Mucosa of descending colon (tissue), 3 donors: ENCODE measurements around the gene NUDT2. TPM values are rescaled to one million over a fixed set of nuclear protein-coding genes. Genes with fewer than 3 reads are reported as not detected.
A peak's percentile ranks its signal among the peaks of the same experiment; 100 is the strongest.

Source experiments
- ATAC-seq: fragments of 200-7000 bp; cut with Tn5 transposase; one replicate; pipeline ENCODE4 v1.9.1; 2020; ENCODE audit warnings: mild to moderate bottlenecking, moderate library complexity
- DNase-seq, 3 donors: peaks; one replicate each; pipeline ENCODE4 v3.0.0-alpha.2; 2020
- H3K36me3 ChIP-seq: fragments of 200-600 bp; one replicate; pipeline ENCODE4 v1.8.0; 2021; ENCODE audit warnings: low read depth, mild to moderate bottlenecking
- H3K4me1 ChIP-seq: fragments of 200-600 bp; one replicate; pipeline ENCODE4 v1.8.0; 2021; ENCODE audit warnings: low read depth, mild to moderate bottlenecking
- H3K4me3 ChIP-seq: fragments of 200-600 bp; one replicate; pipeline ENCODE4 v1.8.0; 2021; ENCODE audit warnings: mild to moderate bottlenecking
- H3K9me3 ChIP-seq: fragments of 200-600 bp; one replicate; pipeline ENCODE4 v1.8.0; 2021; ENCODE audit warnings: mild to moderate bottlenecking
- intact Hi-C, 2 donors: fragments of 100-400 bp; cut with DNase I in 1 of 2; cut with micrococcal nuclease in 1 of 2; formaldehyde crosslinking; loops; one replicate each; pipeline versions ENCODE4 v1.11.0 to v1.11.1; 2022; cut with DNase I, micrococcal nuclease
- total RNA-seq, 3 donors: library from RNA; stranded (reverse); fragmentation: NEBNext Ultra II Directional in 2 of 3; extraction: Animal tissue kit (Norgen Biotek cat#: 25700) in 2 of 3; gene quantifications; one replicate each; pipeline versions ENCODE4 v1.2.1 to v1.2.4, GENCODE V29; 2021 to 2023
- TF ChIP-seq, protein P1 (sequence below): fragments of 200-600 bp; IDR thresholded peaks from one replicate; pipeline ENCODE4 v1.8.0; 2022; ENCODE audit warnings: antibody characterized with exemption, mild to moderate bottlenecking
- donor health status: DM: no; HTN: no; CAD: no; lungs with moderate emphysema.
- donor health status: DM: no; HTN: no; CAD: no.
- donor health status: DM: no; HTN: yes; CAD: no.

Gene NUDT2
- total RNA-seq, 3 donors from 2014 or later, result 14.9 to 19.9 (median 17.2) TPM

DNA sequence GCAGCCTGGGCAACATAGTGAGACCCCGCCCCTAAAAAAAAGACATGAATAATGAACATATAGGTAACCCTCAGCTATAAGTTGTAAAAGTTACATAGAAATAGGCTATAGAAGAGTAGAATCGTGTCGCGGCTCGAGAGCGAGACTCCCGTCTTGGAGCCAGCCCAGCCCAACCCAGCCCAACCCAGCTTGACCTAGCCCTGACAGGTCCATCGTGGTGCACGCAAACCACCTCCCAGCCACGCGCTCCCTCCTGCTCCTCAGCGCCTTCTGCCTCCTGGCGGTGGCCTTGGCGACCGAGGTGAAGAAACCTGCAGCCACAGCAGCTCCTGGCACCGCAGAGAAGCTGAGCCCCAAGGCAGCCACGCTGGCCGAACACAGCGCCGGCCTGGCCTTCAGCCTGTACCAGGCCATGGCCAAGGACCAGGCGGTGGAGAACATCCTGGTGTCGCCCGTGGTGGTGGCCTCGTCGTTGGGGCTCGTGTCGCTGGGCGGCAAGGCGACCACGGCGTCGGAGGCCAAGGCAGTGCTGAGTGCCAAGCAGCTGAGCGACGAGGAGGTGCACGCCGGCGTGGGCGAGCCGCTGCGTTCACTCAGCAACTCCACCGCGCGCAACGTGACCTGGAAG, 11.1 kb upstream of the NUDT2 start:
- no peak for ATAC-seq
- TF ChIP-seq, protein P1, sequence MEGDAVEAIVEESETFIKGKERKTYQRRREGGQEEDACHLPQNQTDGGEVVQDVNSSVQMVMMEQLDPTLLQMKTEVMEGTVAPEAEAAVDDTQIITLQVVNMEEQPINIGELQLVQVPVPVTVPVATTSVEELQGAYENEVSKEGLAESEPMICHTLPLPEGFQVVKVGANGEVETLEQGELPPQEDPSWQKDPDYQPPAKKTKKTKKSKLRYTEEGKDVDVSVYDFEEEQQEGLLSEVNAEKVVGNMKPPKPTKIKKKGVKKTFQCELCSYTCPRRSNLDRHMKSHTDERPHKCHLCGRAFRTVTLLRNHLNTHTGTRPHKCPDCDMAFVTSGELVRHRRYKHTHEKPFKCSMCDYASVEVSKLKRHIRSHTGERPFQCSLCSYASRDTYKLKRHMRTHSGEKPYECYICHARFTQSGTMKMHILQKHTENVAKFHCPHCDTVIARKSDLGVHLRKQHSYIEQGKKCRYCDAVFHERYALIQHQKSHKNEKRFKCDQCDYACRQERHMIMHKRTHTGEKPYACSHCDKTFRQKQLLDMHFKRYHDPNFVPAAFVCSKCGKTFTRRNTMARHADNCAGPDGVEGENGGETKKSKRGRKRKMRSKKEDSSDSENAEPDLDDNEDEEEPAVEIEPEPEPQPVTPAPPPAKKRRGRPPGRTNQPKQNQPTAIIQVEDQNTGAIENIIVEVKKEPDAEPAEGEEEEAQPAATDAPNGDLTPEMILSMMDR, result no peak
- no peak overlapping the region for H3K4me3 ChIP-seq
- DNase-seq, result peak in 1 of 3 donors; percentile 44
- H3K4me1 ChIP-seq, result no peaks in the 10 kb centered on the region
- H3K9me3 ChIP-seq, result no peaks in the 10 kb centered on the region
- intact Hi-C loops, result no loop called here
- H3K36me3 ChIP-seq, result no peaks in the 10 kb centered on the region

- H3K9me3 ChIP-seq, result no peaks in the 10 kb centered on the region
- no peak overlapping the region for H3K4me3 ChIP-seq
- DNase-seq (no peak), ATAC-seq (no peak)
- TF ChIP-seq, protein P1, result no peak
- no peaks in the 10 kb centered on the region for H3K36me3 ChIP-seq
- no peaks in the 10 kb centered on the region for H3K4me1 ChIP-seq
- intact Hi-C loops, result no loop called here
Measured at GRCh38 chr9:34321451-34321850, 7.9 kb upstream of the NUDT2 start.

DNA sequence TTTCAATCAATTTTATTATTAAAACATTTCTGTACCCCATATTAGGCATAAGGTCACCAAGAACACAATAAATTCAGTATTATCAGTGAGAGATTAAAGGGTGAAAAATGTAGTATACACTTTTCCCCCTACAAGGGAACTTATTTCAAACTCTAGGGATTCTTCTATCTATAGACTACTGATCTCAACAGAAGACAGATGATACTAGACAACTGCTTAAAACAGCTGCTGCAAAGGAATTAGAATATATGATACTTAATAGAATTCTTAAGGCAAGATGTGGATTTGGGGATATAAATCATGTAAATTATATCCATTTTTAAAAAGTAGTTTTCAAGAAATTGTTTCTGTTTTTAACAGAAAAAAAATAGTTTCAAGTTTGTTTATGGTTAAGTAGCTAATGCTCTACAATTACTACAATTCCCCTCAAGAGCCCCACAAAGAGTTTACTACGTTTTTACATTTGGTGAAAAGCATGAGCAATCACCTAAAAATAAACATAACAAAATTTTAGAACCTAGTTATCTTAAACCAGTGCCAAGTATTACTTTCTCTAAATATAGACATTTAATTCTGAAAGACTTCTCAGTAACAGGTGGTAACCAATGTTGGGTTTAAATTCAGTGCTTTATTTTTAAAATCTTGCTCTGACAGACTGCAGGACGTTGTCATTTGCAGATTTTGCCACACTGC, 6.3 kb upstream of the NUDT2 start:
- no peaks in the 10 kb centered on the region for H3K4me1 ChIP-seq
- intact Hi-C loops, result no loop called here
- no peak for DNase-seq
- no peaks in the 10 kb centered on the region for H3K9me3 ChIP-seq
- no peak for ATAC-seq
- H3K4me3 ChIP-seq, result no peak overlapping the region
- no peaks in the 10 kb centered on the region for H3K36me3 ChIP-seq
- TF ChIP-seq, protein P1, result no peak

DNA sequence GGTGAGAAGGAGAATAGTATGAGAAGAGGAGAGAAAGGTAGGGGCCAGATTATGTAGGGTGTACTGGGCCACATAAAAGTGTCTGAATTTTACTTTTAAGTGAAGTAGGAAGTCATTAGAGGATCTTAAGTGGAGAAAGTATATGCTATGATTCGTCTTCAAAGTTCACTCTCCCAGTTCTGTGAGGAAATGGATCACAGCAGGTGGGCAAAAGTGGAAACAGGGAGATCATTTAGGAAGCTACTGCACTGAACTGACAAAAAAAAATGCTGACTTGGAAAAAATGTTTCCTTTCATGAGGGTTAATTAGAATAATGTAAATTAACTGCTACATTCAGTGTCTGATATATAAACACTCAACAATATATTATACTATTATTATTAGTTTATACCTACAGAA, 2.7 kb upstream of the NUDT2 start:
- no peaks in the 10 kb centered on the region for H3K9me3 ChIP-seq
- TF ChIP-seq, protein P1, result no peak
- peaks cover 20% of the 10 kb centered on the region for H3K4me1 ChIP-seq
- DNase-seq, result no peak
- H3K36me3 ChIP-seq, result no peaks in the 10 kb centered on the region
- ATAC-seq, result no peak
- no peak overlapping the region for H3K4me3 ChIP-seq
- intact Hi-C loops, result no loop called here

DNA sequence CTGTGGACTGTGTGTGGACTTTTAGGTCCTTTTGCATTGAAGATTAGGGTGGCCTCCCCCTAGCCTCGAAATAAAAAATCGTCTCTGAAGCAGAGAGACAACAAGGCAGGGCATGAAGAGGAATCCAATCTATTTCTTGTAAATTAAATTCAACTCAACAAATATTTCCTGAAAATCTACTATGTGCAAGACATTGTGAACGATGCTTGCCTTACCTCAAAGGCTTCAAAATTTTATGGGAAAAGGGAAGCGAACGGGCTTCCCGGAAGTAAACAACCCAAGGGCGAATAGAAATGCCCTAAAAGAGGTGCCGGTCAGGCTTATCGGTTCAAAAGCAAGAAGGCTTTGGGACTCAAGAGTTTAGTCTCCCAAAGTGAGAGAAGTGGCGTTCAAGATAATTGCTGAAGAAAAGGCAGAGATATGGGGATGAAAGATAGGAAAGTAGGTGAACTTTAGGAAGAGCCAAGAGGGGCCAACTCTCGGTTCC, 826 bp upstream of the NUDT2 start:
- H3K36me3 ChIP-seq, result no peaks in the 10 kb centered on the region
- H3K9me3 ChIP-seq, result no peaks in the 10 kb centered on the region
- ATAC-seq, result peak; percentile 8
- TF ChIP-seq, protein P1, result no peak
- DNase-seq, result peak in 1 of 3 donors; percentile 28
- H3K4me3 ChIP-seq, result peak overlapping the region; percentile 72
- H3K4me1 ChIP-seq, result peaks cover 20% of the 10 kb centered on the region
- intact Hi-C loops, result no loop called here
